Endothelial cell of umbilical vein (primary cell): Measurements from ENCODE around the gene PCMTD2.
"Not testable (repeated sequence)": the region's sequence is repeated elsewhere in the genome, so short reads cannot be mapped to it uniquely, and the experiment has no call there.

Experiments used
- CTCF ChIP-seq, 2 donors: IDR thresholded peaks; 1 replicate in 1 of 2; 2 replicates in 1 of 2; pipeline ENCODE4 v1.5.1; 2011; ENCODE audit warnings: low read length in 2 of 2, mild to moderate bottlenecking in 2 of 2, moderate library complexity in 2 of 2, control low read depth in 1 of 2, inconsistent platforms in 1 of 2, low read depth in 1 of 2; ENCODE audit not compliant: insufficient read depth in 1 of 2; ENCODE audit errors: extremely low read depth in 1 of 2
- EZH2 ChIP-seq: IDR thresholded peaks from 2 replicates; pipeline ENCODE4 v1.6.1; 2012; ENCODE audit warnings: borderline replicate concordance, low read depth, mild to moderate bottlenecking, moderate library complexity, low read length, inconsistent platforms; ENCODE audit not compliant: severe bottlenecking
- FOS ChIP-seq: IDR thresholded peaks from 2 replicates; pipeline ENCODE4 v1.6.1; 2011; ENCODE audit warnings: mild to moderate bottlenecking, low read length, moderate library complexity, borderline replicate concordance; ENCODE audit not compliant: insufficient read depth
- MAX ChIP-seq: IDR thresholded peaks from 2 replicates; pipeline ENCODE4 v1.6.1; 2011; ENCODE audit not compliant: insufficient read depth, insufficient read length
- POLR2A ChIP-seq: IDR thresholded peaks from 2 replicates; pipeline ENCODE4 v1.6.1; 2012; ENCODE audit warnings: low read depth, mild to moderate bottlenecking, control low read depth, low read length
- POLR2AphosphoS5 ChIP-seq: IDR thresholded peaks from 2 replicates; pipeline ENCODE4 v1.6.1; 2012; ENCODE audit warnings: low read depth, mild to moderate bottlenecking, control low read depth, low read length, moderate library complexity; ENCODE audit not compliant: insufficient read depth

DNA sequence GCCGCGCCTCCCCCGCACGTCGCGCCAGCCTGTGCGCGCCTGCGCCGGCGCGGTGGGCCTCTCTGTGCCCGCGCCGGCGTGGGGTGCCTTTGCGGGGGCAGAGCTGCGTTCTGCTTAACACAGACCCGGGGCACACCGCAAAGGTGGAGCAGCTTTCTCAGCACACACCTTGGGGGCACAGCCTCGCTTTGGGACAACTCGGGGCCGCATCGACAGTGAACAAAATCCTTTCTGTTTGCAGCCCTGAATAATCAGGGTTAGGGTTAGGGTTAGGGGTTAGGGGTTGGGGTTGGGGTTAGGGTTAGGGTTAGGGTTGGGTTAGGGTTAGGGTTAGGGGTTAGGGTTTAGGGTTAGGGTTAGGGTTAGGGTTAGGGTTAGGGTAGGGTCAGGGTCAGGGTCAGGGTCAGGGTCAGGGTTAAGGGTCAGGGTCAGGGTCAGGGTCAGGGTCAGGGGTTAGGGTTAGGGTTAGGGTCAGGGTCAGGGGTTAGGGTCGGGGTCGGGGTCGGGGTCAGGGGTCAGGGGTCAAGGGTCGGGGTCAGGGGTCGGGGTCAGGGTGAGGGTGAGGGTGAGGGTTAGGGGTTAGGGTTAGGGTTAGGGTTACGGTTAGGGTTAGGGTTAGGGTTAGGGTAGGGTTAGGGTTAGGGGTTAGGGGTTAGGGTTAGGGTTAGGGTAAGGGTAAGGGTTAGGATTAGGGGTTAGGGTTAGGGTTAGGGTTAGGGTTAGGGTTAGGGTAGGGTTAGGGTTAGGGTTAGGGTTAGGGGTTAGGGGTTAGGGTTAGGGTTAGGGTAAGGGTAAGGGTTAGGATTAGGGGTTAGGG, 31.1 kb downstream of the PCMTD2 start:
- not testable (repeated sequence) for TF ChIP-seq CTCF (IDR thresholded peaks at IDR 0.05; ENCODE audit: extremely low read depth in 1 of 2, insufficient read depth in 1 of 2, low read depth in 1 of 2, low read length in 2 of 2); EZH2; POLR2AphosphoS5; POLR2A; MAX; FOS
